Smooth muscle cell (in vitro differentiated cells): ENCODE measurements around the gene LY86. TPM values are rescaled to one million over a fixed set of nuclear protein-coding genes. Genes with fewer than 3 reads are reported as not detected.

Experiments
- DNase-seq: peaks from one replicate; lab custom pipeline; 2025; ENCODE audit not compliant: unreplicated experiment; lab: John Stamatoyannopoulos, UW
- H2AFZ ChIP-seq: fragments of 200-600 bp; sonication (generic); 2 replicates; pipeline ENCODE4 v1.6.0; 2016; ENCODE audit warnings: antibody characterized with exemption, low read depth, mild to moderate bottlenecking
- H3F3A ChIP-seq: fragments of 200-600 bp; sonication (generic); 2 replicates; pipeline ENCODE4 v1.6.0; 2017; ENCODE audit warnings: antibody characterized with exemption, low read depth
- H3K27ac ChIP-seq: fragments of 200-600 bp; sonication (generic); 2 replicates; pipeline ENCODE4 v1.5.1; 2016; ENCODE audit warnings: low read depth, mild to moderate bottlenecking
- H3K27me3 ChIP-seq: fragments of 200-600 bp; sonication (generic); 2 replicates; pipeline ENCODE4 v1.6.1; 2016; ENCODE audit warnings: low read depth, mild to moderate bottlenecking
- H3K36me3 ChIP-seq: fragments of 200-600 bp; sonication (generic); 2 replicates; pipeline ENCODE4 v1.5.1; 2016; ENCODE audit warnings: low read depth
- H3K4me1 ChIP-seq: fragments of 200-600 bp; sonication (generic); 2 replicates; pipeline ENCODE4 v1.5.1; 2016; ENCODE audit warnings: low read depth
- H3K4me2 ChIP-seq: fragments of 200-600 bp; sonication (generic); 2 replicates; pipeline ENCODE4 v1.6.0; 2016; ENCODE audit warnings: mild to moderate bottlenecking
- H3K4me3 ChIP-seq: fragments of 200-600 bp; sonication (generic); 2 replicates; pipeline ENCODE4 v1.5.1; 2016; ENCODE audit warnings: mild to moderate bottlenecking
- H3K79me2 ChIP-seq: fragments of 200-600 bp; sonication (generic); 2 replicates; pipeline ENCODE4 v1.6.0; 2016; ENCODE audit warnings: low read depth, mild to moderate bottlenecking
- H3K9ac ChIP-seq: fragments of 200-600 bp; sonication (generic); 2 replicates; pipeline ENCODE4 v1.6.0; 2016; ENCODE audit warnings: low read depth
- H3K9me3 ChIP-seq: fragments of 200-600 bp; sonication (generic); replicated peaks from 2 replicates; pipeline ENCODE4 v1.5.1; 2016; ENCODE audit warnings: low read depth
- H4K20me1 ChIP-seq: fragments of 200-600 bp; sonication (generic); 2 replicates; pipeline ENCODE4 v1.6.0; 2016; ENCODE audit warnings: low read depth
- CTCF ChIP-seq: fragments of 200-600 bp; sonication (generic); IDR thresholded peaks from 2 replicates; pipeline ENCODE4 v1.5.1; 2017; ENCODE audit warnings: borderline replicate concordance, mild to moderate bottlenecking, antibody characterized with exemption; ENCODE audit not compliant: insufficient read depth, poor library complexity, severe bottlenecking
- WGBS: methylation state at CpG from one replicate; pipeline ENCODE4 v1.1.7; 2016; ENCODE audit warnings: low lambda C conversion rate; 5-methylcytosine and 5-hydroxymethylcytosine counted together
- polyA plus RNA-seq: library from polyadenylated mRNA; unstranded; fragments of >200 nt; fragmentation: Nextera tagmentation; extraction: Ambion mirVana; gene quantifications from 2 replicates; pipeline ENCODE4 v1.2.1, GENCODE V29; 2016
- total RNA-seq: library from RNA; depleted of rRNA; stranded (reverse); fragments of >200 nt; gene quantifications from 2 replicates; pipeline ENCODE4 v1.2.3, GENCODE V29; 2014

LY86 gene
- total and polyA plus RNA-seq, 2 experiments from 2014 or later: not detected

DNA sequence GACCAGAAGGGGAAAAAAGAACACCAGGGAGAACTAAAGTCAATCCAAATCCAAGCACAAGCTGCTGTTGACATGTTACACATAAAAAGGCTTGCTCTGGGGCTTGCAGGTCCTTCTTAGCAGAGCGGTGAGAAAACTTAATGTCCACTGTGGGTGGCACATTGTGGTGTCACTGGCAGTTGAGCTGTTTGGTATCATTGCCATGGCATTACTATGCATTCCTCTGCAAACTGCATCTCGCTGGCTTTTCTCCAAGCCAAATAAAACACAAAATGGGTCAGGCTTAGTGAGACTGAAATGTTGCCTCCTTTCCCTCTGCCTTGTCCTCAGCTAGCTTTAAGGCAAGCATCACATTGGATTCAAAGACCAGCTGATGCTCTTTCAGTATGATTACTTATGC is 40.9 kb downstream of the LY86 start:
- Histone ChIP-seq H3K9me3 (no peaks in the 10 kb centered on the region), H3K79me2 (no peaks in the 10 kb centered on the region), H3K9ac (no peak overlapping the region), H3F3A (no peaks in the 10 kb centered on the region), H2AFZ (no peak overlapping the region), H3K4me2 (no peak overlapping the region), H4K20me1 (no peaks in the 10 kb centered on the region), H3K27ac (no peak overlapping the region), H3K36me3 (no peaks in the 10 kb centered on the region), H3K27me3 (no peaks in the 10 kb centered on the region), H3K4me1 (no peaks in the 10 kb centered on the region), H3K4me3 (no peak overlapping the region)
- no peak for DNase-seq
- no peak for TF ChIP-seq CTCF
- 42% methylated on average over 2 of the region's 2 CpGs for WGBS

- Histone ChIP-seq H2AFZ (no peak overlapping the region), H3K9me3 (no peaks in the 10 kb centered on the region), H3K79me2 (no peaks in the 10 kb centered on the region), H3K27me3 (no peaks in the 10 kb centered on the region), H3K4me2 (no peak overlapping the region), H3F3A (no peaks in the 10 kb centered on the region), H3K36me3 (no peaks in the 10 kb centered on the region), H4K20me1 (no peaks in the 10 kb centered on the region), H3K27ac (no peak overlapping the region), H3K4me3 (no peak overlapping the region), H3K4me1 (no peaks in the 10 kb centered on the region), H3K9ac (no peak overlapping the region)
- WGBS: 81% methylated on average over 3 of the region's 3 CpGs
- no peak for DNase-seq
- TF ChIP-seq CTCF: no peak
Observed at GRCh38 chr6:6631053-6631452, 42.5 kb downstream of the LY86 start.

- Histone ChIP-seq H3K27ac (no peak overlapping the region), H3K79me2 (no peaks in the 10 kb centered on the region), H3K9me3 (no peaks in the 10 kb centered on the region), H4K20me1 (no peaks in the 10 kb centered on the region), H3K4me2 (no peak overlapping the region), H2AFZ (no peak overlapping the region), H3K9ac (no peak overlapping the region), H3F3A (no peaks in the 10 kb centered on the region), H3K4me1 (no peaks in the 10 kb centered on the region), H3K27me3 (no peaks in the 10 kb centered on the region), H3K4me3 (no peak overlapping the region), H3K36me3 (no peaks in the 10 kb centered on the region)
- 59% methylated on average over 2 of the region's 2 CpGs for WGBS
- no peak for DNase-seq
- TF ChIP-seq CTCF: no peak
Observed at GRCh38 chr6:6631534-6632276, 43.2 kb downstream of the LY86 start.
